Stimulated activated CD8-positive, alpha-beta memory T cell treated with anti-CD3 and anti-CD28 coated beads, Interleukin-12 subunit alpha, Interleukin-12 subunit beta, amount 100 ng/mL, for 1 hour (primary cell): ENCODE measurements around the gene ARHGAP15.

ENCODE experiments used
- DNase-seq: peaks from one replicate; pipeline ENCODE4 v3.0.0-alpha.2; 2020; ENCODE audit warnings: low read depth

Gene ARHGAP15

GRCh38 chr2:143263066-143263625, 133.9 kb downstream of the ARHGAP15 start:
- no peak for DNase-seq

- DNase-seq: no peak
Measured at GRCh38 chr2:143264851-143265250, 135.6 kb downstream of the ARHGAP15 start.

GRCh38 chr2:143279672-143280071, 150.5 kb downstream of the ARHGAP15 start:
- no peak for DNase-seq

GRCh38 chr2:143280097-143280757, 151.0 kb downstream of the ARHGAP15 start:
- no peak for DNase-seq

GRCh38 chr2:143282684-143283083, 153.5 kb downstream of the ARHGAP15 start:
- DNase-seq: no peak

- DNase-seq: no peak
Measured at GRCh38 chr2:143284087-143284675, 155.0 kb downstream of the ARHGAP15 start.

GRCh38 chr2:143289025-143289424, 159.8 kb downstream of the ARHGAP15 start:
- no peak for DNase-seq

GRCh38 chr2:143290221-143290620, 161.0 kb downstream of the ARHGAP15 start:
- DNase-seq: no peak

- no peak for DNase-seq
Measured at GRCh38 chr2:143294068-143294467, 164.8 kb downstream of the ARHGAP15 start.

GRCh38 chr2:143296089-143296488, 166.9 kb downstream of the ARHGAP15 start:
- no peak for DNase-seq

GRCh38 chr2:143297182-143297581, 168.0 kb downstream of the ARHGAP15 start:
- DNase-seq: no peak

GRCh38 chr2:143300536-143300935, 171.3 kb downstream of the ARHGAP15 start:
- no peak for DNase-seq

- no peak for DNase-seq
Measured at GRCh38 chr2:143311426-143311825, 182.2 kb downstream of the ARHGAP15 start.

GRCh38 chr2:143312441-143312840, 183.2 kb downstream of the ARHGAP15 start:
- no peak for DNase-seq

GRCh38 chr2:143313861-143314260, 184.6 kb downstream of the ARHGAP15 start:
- no peak for DNase-seq

- no peak for DNase-seq
Measured at GRCh38 chr2:143321994-143322393, 192.8 kb downstream of the ARHGAP15 start.

GRCh38 chr2:143329288-143329687, 200.1 kb downstream of the ARHGAP15 start:
- no peak for DNase-seq

GRCh38 chr2:143333168-143333791, 204.1 kb downstream of the ARHGAP15 start:
- DNase-seq: no peak

- DNase-seq: no peak
Measured at GRCh38 chr2:143333847-143334246, 204.6 kb downstream of the ARHGAP15 start.

- no peak for DNase-seq
Measured at GRCh38 chr2:143334837-143335236, 205.6 kb downstream of the ARHGAP15 start.

GRCh38 chr2:143336719-143337210, 207.5 kb downstream of the ARHGAP15 start:
- no peak for DNase-seq

GRCh38 chr2:143341478-143341877, 212.3 kb downstream of the ARHGAP15 start:
- DNase-seq: no peak

GRCh38 chr2:143344780-143345179, 215.6 kb downstream of the ARHGAP15 start:
- DNase-seq: no peak
